Omental fat pad (tissue), 4 donors: Measurements from ENCODE around the gene SOX18. TPM values are rescaled to one million over a fixed set of nuclear protein-coding genes. Genes with fewer than 3 reads are reported as not detected.

Source experiments
- ATAC-seq: fragments of 150-250 bp; one replicate; pipeline ENCODE4 v1.9.1; 2016; ENCODE audit warnings: mild to moderate bottlenecking, moderate library complexity; ENCODE audit not compliant: low FRiP score
- DNase-seq: peaks from one replicate; pipeline ENCODE4 v3.0.0-alpha.2; 2019; ENCODE audit warnings: low spot score
- CTCF ChIP-seq, 3 donors: fragments of 450-650 bp; IDR thresholded peaks; one replicate each; pipeline ENCODE4 v1.5.1; 2016 to 2017; ENCODE audit warnings: antibody characterized with exemption in 3 of 3, mild to moderate bottlenecking in 3 of 3, moderate library complexity in 2 of 3
- small RNA-seq: library from RNA; depleted of rRNA; stranded (forward); fragments of <200 nt; gene quantifications from one replicate; pipeline ENCODE3, GENCODE V24; 2016
- total RNA-seq, 4 donors: library from RNA; depleted of rRNA; stranded (reverse); fragments of >200 nt; gene quantifications; one replicate each; pipeline ENCODE4 v1.1.0, GENCODE V29; 2016

Gene SOX18
- total RNA-seq, 4 donors from 2014 or later: 2.9 to 16.7 (median 7.7) TPM

- no peak for TF ChIP-seq CTCF (IDR thresholded peaks at IDR 0.05)
- ATAC-seq (no peak), DNase-seq (no peak)
These were observed 48.5 kb downstream of the SOX18 start for GRCh38 chr20:64000906-64001305.

Small RNAs within 50 kb of the gene (small RNA-seq; reads per million reads assigned to genes)
- gene AL355803.1 (not detected), gene MIR6813 (not detected)

Other genes with a start within 250 kb of the SOX18 start
- gene ZBTB46, start 218.4 kb downstream of the SOX18 start, total RNA-seq: 10 to 100 TPM; 11.1 to 65.3 (median 17.8) TPM
- not detected for gene ABHD16B, start 188.1 kb downstream of the SOX18 start, total RNA-seq
- 100 to 1,000 TPM; 102 to 131 (median 113) TPM for gene TPD52L2, start 184.4 kb downstream of the SOX18 start, total RNA-seq
- gene DNAJC5, start 154.5 kb downstream of the SOX18 start, total RNA-seq: 10 to 100 TPM; 29.9 to 56.3 (median 45.4) TPM
- gene UCKL1, start 93.2 kb downstream of the SOX18 start, total RNA-seq: 10 to 100 TPM; 25.7 to 48.9 (median 30.3) TPM
- gene ZNF512B, start 79.7 kb downstream of the SOX18 start, total RNA-seq: 1 to 10 TPM; 6.4 to 9.8 (median 7.2) TPM
- 1 to 10 TPM in 1 of 4 donors, under 1 TPM in 2, not detected in 1; 0.48 to 1.2 (median 0.84) TPM for gene SAMD10, start 70.0 kb downstream of the SOX18 start, total RNA-seq
- 10 to 100 TPM; 34.7 to 43.8 (median 40.2) TPM for gene PRPF6, start 68.5 kb downstream of the SOX18 start, total RNA-seq
- gene C20orf204, start 13.5 kb downstream of the SOX18 start, total RNA-seq: 1 to 10 TPM in 1 of 4 donors, under 1 TPM in 3; 0.37 to 6.5 (median 0.68) TPM
- gene TCEA2, start 13.6 kb upstream of the SOX18 start, total RNA-seq: 10 to 100 TPM; 20.5 to 34.8 (median 23.4) TPM
- 10 to 100 TPM; 14.0 to 45.1 (median 29.3) TPM for gene RGS19, start 29.9 kb upstream of the SOX18 start, total RNA-seq
- gene OPRL1, start 30.4 kb upstream of the SOX18 start, total RNA-seq: 1 to 10 TPM in 3 of 4 donors, under 1 TPM in 1; 0.96 to 4.4 (median 1.4) TPM
- gene LKAAEAR1, start 34.8 kb upstream of the SOX18 start, total RNA-seq: under 1 TPM in 1 of 4 donors, not detected in 3; 0.65 TPM
- gene NPBWR2, start 57.9 kb upstream of the SOX18 start, total RNA-seq: not detected
- gene MYT1, start 114.8 kb upstream of the SOX18 start, total RNA-seq: not detected
- 10 to 100 TPM; 31.7 to 97.9 (median 70.7) TPM for gene PCMTD2, start 206.1 kb upstream of the SOX18 start, total RNA-seq